Measurements from ENCODE around the gene TUBAL3.
A peak's percentile ranks its signal among the peaks of the same experiment; 100 is the strongest.

The TUBAL3 gene

DNA sequence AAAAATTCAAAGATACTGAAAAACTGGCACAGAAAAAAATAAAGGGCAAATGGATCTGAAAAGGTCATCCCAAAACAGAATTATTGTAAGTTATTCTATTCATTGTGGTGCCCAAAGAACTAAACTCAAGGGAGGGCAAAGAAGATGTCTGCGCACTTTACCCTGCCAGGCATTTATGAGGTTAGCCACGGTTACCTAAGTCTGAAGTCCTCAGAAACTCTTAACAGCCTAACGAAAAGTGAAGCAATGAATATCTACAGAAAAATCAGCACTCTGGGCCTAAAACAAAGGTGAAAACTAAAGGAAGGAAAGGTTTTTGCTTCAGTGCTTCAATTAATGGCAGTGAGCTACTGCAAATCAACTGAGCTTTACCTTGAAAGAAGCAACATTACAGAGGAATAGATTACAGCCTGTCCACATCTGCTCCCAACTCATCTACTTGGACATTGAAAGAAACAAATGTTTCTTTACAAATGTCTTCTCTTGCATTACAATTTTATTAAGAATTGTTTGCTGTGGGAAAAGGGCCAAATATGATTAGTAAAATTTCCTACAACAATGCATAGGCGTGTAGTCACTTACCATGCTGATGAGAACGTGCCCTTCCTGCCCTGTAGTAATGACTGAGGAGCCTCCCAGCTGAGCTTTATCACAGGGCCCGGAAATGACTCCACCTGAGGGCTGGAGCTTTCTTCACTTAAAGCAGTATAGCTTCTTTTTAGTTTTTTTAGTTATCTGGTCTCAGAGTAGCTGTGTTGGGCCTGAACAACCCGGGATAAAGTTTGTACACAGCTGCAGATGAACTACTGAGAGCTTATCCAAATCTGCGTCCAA is at the start of gene TUBAL3:
Gene TUBAL3, minus strand, starts transcription at position 621 of the 834 bp plus-strand sequence. Its CDS starts 36 bp downstream, at position 585.
- no peak for DNase-seq

GRCh38 chr10:5453749-5454489 is 49.3 kb upstream of the TUBAL3 start:
- DNase-seq: no peak

DNA sequence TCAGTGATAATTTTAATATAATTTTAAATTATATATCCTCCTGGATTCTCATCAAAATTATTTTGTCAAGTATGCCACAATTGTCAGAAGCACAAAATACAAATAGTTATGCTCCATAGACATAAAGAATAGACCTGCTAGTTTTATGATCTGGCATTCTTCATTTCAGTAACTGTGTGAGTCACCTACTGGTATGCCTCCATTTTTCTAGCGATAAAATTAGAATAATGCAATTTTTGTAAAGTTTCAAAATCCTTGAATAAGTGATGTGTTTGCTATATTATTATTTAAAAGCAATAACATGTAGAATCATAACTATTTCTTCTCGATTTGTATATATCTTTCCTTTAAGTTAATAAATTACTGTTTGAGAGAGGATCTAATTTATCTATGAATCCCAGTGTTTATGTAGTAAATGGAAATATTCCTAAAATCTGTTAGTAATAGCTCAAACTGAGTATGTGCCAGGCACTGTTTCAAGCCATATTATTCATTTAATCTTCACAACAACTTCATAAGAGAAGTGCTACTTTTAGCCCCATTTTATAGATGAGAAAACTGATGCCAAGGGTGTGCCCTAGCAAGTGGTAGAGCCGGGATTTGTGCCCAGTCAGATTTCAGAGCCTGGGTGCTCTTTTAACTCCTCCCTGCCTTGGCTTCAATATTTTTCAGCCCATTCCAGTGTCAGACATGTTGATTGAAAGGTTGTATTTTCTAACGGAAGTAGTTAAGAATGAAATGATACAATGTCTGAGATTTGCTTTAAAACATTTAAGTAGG is 46.2 kb upstream of the TUBAL3 start:
- no peak for DNase-seq

DNA sequence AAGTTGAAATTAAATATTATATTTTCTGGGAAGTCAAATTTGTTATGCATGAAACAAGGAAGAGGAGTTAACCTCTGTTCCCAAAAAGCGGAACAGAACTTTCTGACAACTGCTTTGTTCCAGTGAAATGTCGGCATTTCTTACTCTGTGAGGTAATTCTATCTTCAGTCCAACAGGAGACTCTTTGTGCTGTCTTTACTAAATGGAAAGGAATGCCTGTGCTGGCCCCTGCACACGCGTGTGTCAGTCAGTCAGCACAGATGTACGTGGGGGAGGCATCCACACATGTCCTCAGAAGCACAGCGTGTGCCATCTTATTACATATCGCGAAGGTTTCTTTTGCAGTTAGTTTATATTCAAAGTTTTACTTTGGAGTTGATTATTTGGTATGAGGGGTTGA is 45.2 kb upstream of the TUBAL3 start:
- peak; percentile 77 for DNase-seq

DNA sequence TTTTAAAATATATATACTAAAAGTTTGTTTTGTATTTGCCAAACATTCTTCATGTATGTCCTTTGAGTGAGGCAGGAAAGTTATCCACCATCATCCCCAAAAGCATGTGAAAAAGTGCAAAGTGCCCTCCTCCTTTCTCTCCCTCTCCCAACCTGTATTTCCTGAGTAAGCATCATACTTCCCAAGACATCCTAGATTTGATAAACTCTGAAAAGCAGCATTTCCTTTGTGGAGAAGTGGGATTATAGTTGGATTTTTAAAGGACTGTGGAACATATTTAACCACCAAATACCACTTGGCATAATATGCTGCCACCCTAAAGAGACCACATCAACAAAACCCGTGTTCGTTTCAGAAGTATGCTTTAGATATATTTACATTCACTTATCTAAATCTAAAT is 44.6 kb upstream of the TUBAL3 start:
- DNase-seq: peak; percentile 38

GRCh38 chr10:5448333-5449001 is 43.8 kb upstream of the TUBAL3 start:
- DNase-seq: no peak

- peak; percentile 43 for DNase-seq
Measured at GRCh38 chr10:5447611-5448071, 43.0 kb upstream of the TUBAL3 start.

DNA sequence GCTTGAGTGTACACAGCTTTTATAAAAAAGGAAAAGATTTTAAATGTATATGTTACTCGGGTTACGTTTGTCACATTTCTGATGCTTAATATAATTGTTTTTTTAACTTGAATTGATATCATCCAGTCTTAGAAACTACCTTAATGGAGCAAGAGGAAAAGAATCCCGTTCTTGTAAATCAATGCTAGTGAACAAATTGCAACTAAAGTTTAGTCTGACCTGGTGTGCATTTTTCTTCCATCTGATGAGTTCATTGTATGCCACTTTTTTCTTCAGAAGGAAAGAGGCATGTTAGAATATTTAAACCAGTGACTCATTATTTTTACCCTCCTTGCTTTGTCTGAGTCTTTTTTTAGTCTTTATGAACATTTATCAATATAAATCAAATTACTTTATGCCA is 42.4 kb upstream of the TUBAL3 start:
- DNase-seq: peak; percentile 51

- DNase-seq: peak; percentile 95
Measured at GRCh38 chr10:5446390-5446926, 41.8 kb upstream of the TUBAL3 start.

GRCh38 chr10:5445006-5445405 is 40.4 kb upstream of the TUBAL3 start:
- DNase-seq: no peak

- DNase-seq: no peak
Measured at GRCh38 chr10:5443429-5443828, 38.8 kb upstream of the TUBAL3 start.

GRCh38 chr10:5442990-5443370 is 38.4 kb upstream of the TUBAL3 start:
- DNase-seq: no peak

- peak; percentile 88 for DNase-seq
Measured at GRCh38 chr10:5442065-5442989, 37.7 kb upstream of the TUBAL3 start.

- no peak for DNase-seq
Measured at GRCh38 chr10:5441106-5441505, 36.5 kb upstream of the TUBAL3 start.

DNA sequence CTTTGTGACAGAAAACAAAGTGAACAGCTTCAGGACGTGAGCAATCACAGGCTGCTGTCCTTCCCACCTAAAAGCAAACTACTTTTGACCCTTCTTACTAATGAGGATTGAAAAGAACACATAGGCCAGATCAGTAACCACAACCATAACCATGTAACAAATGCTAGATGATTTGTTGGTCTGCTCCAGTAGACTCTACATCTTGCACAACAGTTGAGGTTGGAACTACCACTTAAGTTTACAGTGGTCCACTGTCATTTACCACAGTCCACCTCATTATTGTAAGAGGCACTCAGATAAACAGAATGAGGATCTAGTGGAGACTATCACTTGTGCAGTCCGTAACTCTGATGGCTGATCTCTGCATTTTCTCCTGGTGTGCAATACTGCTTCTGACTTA is 35.6 kb upstream of the TUBAL3 start:
- no peak for DNase-seq

- no peak for DNase-seq
Measured at GRCh38 chr10:5435328-5435727, 30.7 kb upstream of the TUBAL3 start.

DNA sequence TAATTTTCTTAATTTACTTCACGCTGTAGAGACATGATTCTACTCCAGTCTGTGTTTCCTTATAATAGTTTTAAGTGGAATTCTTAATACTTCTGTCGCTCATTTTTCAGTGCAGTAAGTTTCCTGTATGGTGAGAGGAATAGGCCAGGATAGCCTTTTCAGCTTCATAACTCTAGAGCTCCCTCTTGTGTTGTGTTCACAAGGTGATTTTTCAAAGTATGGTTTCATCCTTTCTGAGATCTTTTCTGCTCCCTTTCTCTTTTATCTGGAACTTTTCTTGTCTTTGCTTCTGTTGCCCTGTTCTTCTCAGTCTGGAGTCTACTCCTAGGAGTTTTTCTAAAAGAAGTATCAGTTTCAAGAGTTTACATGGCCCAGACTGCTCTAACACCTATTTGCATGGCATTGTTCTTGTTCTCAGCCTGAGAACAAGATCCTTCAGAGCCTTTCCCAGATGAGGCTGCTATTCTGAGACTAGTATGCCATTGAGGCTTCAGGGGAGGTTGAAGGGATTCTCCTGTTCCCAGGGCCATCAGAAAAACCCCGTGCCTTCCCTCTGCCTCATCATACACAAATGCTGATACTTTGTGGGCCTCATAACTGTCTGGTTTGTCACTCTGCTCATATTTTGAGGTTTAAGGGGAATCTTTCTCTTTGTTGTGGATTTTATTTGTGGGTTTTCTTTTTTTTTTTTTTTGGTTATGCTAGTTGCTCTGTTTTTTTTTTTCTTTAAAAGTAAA is 29.6 kb upstream of the TUBAL3 start:
- DNase-seq: peak; percentile 70

- DNase-seq: no peak
Measured at GRCh38 chr10:5433182-5433581, 28.6 kb upstream of the TUBAL3 start.

- DNase-seq: no peak
Measured at GRCh38 chr10:5428133-5428532, 23.5 kb upstream of the TUBAL3 start.

- DNase-seq: peak; percentile 76
Measured at GRCh38 chr10:5424751-5425150, 20.1 kb upstream of the TUBAL3 start.

- no peak for DNase-seq
Measured at GRCh38 chr10:5423771-5424170, 19.1 kb upstream of the TUBAL3 start.
